Measurements from ENCODE around the gene BOC.
A peak's percentile ranks its signal among the peaks of the same experiment; 100 is the strongest.

The BOC gene, protein sequence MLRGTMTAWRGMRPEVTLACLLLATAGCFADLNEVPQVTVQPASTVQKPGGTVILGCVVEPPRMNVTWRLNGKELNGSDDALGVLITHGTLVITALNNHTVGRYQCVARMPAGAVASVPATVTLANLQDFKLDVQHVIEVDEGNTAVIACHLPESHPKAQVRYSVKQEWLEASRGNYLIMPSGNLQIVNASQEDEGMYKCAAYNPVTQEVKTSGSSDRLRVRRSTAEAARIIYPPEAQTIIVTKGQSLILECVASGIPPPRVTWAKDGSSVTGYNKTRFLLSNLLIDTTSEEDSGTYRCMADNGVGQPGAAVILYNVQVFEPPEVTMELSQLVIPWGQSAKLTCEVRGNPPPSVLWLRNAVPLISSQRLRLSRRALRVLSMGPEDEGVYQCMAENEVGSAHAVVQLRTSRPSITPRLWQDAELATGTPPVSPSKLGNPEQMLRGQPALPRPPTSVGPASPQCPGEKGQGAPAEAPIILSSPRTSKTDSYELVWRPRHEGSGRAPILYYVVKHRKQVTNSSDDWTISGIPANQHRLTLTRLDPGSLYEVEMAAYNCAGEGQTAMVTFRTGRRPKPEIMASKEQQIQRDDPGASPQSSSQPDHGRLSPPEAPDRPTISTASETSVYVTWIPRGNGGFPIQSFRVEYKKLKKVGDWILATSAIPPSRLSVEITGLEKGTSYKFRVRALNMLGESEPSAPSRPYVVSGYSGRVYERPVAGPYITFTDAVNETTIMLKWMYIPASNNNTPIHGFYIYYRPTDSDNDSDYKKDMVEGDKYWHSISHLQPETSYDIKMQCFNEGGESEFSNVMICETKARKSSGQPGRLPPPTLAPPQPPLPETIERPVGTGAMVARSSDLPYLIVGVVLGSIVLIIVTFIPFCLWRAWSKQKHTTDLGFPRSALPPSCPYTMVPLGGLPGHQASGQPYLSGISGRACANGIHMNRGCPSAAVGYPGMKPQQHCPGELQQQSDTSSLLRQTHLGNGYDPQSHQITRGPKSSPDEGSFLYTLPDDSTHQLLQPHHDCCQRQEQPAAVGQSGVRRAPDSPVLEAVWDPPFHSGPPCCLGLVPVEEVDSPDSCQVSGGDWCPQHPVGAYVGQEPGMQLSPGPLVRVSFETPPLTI

DNA sequence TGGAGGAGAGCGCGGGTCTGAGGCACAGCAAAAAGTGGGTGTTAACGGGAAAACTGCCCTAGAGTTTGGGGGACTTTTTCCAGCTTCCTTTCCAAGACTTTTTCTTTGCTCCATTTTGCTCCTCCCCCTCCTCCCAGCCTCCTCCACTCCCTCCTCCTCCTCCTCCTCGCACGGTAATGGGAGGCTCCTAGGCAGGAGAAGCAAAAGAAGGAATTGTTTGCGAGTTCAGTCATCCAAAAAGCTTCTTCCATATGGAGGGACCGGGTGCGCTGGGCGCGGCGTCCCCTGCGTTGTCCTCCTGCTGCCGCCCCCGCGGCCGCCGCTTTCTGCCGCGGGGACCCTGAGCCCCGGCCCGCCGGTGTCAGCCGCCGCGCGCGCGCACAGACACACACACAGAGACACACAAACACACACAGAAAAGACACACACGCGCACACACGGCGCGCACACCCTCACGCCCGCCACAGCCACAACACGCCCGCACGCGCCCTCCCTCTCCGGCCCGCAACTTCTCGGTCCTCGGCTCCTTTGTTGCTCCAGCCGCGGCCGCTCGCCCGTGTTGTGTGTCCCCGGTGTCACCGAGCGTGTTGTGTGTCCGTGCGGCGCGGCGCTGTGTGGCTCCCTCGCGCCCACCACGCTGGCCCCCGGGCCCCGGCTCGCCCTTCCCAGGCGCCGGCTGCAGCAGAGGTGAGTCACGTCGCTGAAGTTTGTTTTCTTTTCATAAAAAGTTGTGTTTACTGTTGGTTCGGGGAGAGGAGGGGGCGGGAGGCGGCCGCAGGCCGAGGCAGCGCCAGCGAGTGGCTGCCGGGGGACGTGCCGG lies at the start of gene BOC:
TSS of gene BOC (plus strand) at position 228 of the 820 bp plus-strand sequence. CDS start 38,246 bp downstream, outside the sequence.
- in situ Hi-C loops (cut with MboI; ENCODE audit: low pct_unique_long_range_greater_than_20kb, low sequenced_read_pairs, unreplicated experiment), result no loop called here
- TF ChIP-seq, protein P1, sequence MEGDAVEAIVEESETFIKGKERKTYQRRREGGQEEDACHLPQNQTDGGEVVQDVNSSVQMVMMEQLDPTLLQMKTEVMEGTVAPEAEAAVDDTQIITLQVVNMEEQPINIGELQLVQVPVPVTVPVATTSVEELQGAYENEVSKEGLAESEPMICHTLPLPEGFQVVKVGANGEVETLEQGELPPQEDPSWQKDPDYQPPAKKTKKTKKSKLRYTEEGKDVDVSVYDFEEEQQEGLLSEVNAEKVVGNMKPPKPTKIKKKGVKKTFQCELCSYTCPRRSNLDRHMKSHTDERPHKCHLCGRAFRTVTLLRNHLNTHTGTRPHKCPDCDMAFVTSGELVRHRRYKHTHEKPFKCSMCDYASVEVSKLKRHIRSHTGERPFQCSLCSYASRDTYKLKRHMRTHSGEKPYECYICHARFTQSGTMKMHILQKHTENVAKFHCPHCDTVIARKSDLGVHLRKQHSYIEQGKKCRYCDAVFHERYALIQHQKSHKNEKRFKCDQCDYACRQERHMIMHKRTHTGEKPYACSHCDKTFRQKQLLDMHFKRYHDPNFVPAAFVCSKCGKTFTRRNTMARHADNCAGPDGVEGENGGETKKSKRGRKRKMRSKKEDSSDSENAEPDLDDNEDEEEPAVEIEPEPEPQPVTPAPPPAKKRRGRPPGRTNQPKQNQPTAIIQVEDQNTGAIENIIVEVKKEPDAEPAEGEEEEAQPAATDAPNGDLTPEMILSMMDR (IDR thresholded peaks at IDR 0.05; ENCODE audit: extremely low read depth, insufficient read depth, missing control alignments), result no peak
- peak; percentile 72 for DNase-seq (ENCODE audit: low spot score)

- TF ChIP-seq, protein P1 (IDR thresholded peaks at IDR 0.05; ENCODE audit: extremely low read depth, insufficient read depth, missing control alignments), result no peak
- in situ Hi-C loops (cut with MboI; ENCODE audit: low pct_unique_long_range_greater_than_20kb, low sequenced_read_pairs, unreplicated experiment), result no loop called here
- no peak for DNase-seq (ENCODE audit: low spot score)
Measured at GRCh38 chr3:113161661-113162060, 49.7 kb upstream of the BOC start.

DNA sequence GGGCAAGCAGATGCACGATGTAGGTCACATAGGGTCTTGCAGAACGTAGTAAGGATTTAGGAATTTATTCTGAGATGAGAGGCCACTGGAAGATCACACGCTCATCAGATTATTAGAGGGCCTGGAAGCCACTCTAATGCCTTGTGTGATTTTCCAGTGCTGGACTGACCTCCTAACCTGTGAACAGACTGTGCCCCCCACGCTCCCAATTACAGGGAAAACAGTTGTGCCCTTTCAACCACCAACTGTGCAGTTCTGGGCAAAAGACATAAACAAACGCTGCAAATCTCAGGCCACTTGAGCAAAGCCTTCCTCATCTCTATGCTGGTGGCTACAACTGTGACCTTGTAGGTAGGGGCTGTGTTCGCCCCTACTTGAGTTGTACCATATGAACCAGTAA lies 48.2 kb upstream of the BOC start:
- in situ Hi-C loops (cut with MboI; ENCODE audit: low pct_unique_long_range_greater_than_20kb, low sequenced_read_pairs, unreplicated experiment), result no loop called here
- TF ChIP-seq, protein P1 (IDR thresholded peaks at IDR 0.05; ENCODE audit: extremely low read depth, insufficient read depth, missing control alignments), result no peak
- no peak for DNase-seq (ENCODE audit: low spot score)

- in situ Hi-C loops (cut with MboI; ENCODE audit: low pct_unique_long_range_greater_than_20kb, low sequenced_read_pairs, unreplicated experiment), result no loop called here
Measured at GRCh38 chr3:113165841-113166240, 45.5 kb upstream of the BOC start.

DNA sequence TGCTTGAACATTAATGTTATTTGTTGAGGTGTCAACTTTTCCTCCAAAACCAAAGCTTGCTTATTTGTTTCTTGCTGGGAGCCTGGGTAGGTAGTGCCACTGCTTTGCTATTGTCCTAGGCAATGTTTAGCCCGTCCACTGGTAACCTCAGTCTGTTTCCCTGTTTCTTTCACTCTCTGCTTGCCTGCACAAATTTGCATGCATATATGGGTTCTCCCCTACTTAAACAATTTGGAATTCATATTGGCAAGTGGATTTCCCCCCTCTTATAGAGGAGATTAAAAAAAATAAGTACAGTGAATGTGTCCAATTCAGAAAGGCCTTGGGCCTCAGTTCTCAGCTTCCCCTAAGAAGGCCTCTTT lies 45.0 kb upstream of the BOC start:
- TF ChIP-seq, protein P1 (IDR thresholded peaks at IDR 0.05; ENCODE audit: extremely low read depth, insufficient read depth, missing control alignments), result no peak
- in situ Hi-C loops (cut with MboI; ENCODE audit: low pct_unique_long_range_greater_than_20kb, low sequenced_read_pairs, unreplicated experiment), result no loop called here

More at GRCh38 chr3:113165841-113166240, 45.5 kb upstream of the BOC start:
- no peak for DNase-seq (ENCODE audit: low spot score)
- TF ChIP-seq, protein P1 (IDR thresholded peaks at IDR 0.05; ENCODE audit: extremely low read depth, insufficient read depth, missing control alignments), result no peak

More for the DNA sequence above, 45.0 kb upstream of the BOC start:
- DNase-seq (ENCODE audit: low spot score), result no peak
